Measurements from ENCODE around the gene ZDHHC19. TPM values are rescaled to one million over a fixed set of nuclear protein-coding genes. Genes with fewer than 3 reads are reported as not detected.
A peak's percentile ranks its signal among the peaks of the same experiment; 100 is the strongest.
"Not testable (repeated sequence)": the region's sequence is repeated elsewhere in the genome, so short reads cannot be mapped to it uniquely, and the experiment has no call there.

Gene ZDHHC19
- total RNA-seq, 1 donor from 2014 or later = not detected

- Histone ChIP-seq H3K9me3 (no peaks in the 10 kb centered on the region), H3K4me1 (no peaks in the 10 kb centered on the region), H3K36me3 (no peaks in the 10 kb centered on the region), H3K27ac (no peak overlapping the region), H3K4me3 (no peak overlapping the region), H3K27me3 (no peaks in the 10 kb centered on the region)
- no peak for TF ChIP-seq CTCF (IDR thresholded peaks at IDR 0.05)
- ATAC-seq (no peak), DNase-seq (no peak)
- intact Hi-C loops (cut with DNase I) = no loop called here
Observed at GRCh38 chr3:196208942-196209695, 2.1 kb downstream of the ZDHHC19 start.

- TF ChIP-seq CTCF (IDR thresholded peaks at IDR 0.05) = no peak
- intact Hi-C loops (cut with DNase I) = no loop called here
- Histone ChIP-seq H3K36me3 (no peaks in the 10 kb centered on the region), H3K27me3 (no peaks in the 10 kb centered on the region), H3K4me1 (peaks cover 2% of the 10 kb centered on the region), H3K4me3 (peak overlapping the region; percentile 45), H3K27ac (no peak overlapping the region), H3K9me3 (no peaks in the 10 kb centered on the region)
- ATAC-seq (peak; percentile 89), DNase-seq (peak; percentile 90)
Observed at GRCh38 chr3:196207833-196208607, 3.2 kb downstream of the ZDHHC19 start.

- no peak overlapping the region for H3K27ac ChIP-seq
Observed at GRCh38 chr3:196207159-196207832, 3.9 kb downstream of the ZDHHC19 start.

GRCh38 chr3:196205442-196206205 is 5.6 kb downstream of the ZDHHC19 start:
- H3K4me3 ChIP-seq; ATAC-seq; H3K27me3 ChIP-seq; H3K4me1 ChIP-seq; H3K9me3 ChIP-seq; DNase-seq; intact Hi-C loops (cut with DNase I); H3K27ac ChIP-seq; H3K36me3 ChIP-seq: not testable (repeated sequence)

More at GRCh38 chr3:196207159-196207832, 3.9 kb downstream of the ZDHHC19 start:
- no peaks in the 10 kb centered on the region for H3K36me3 ChIP-seq
- intact Hi-C loops (cut with DNase I) = no loop called here
- ATAC-seq (peak; percentile 32), DNase-seq (peak; percentile 73)
- no peaks in the 10 kb centered on the region for H3K27me3 ChIP-seq
- peaks cover 6% of the 10 kb centered on the region for H3K4me1 ChIP-seq
- no peaks in the 10 kb centered on the region for H3K9me3 ChIP-seq
- no peak overlapping the region for H3K4me3 ChIP-seq
- TF ChIP-seq CTCF (IDR thresholded peaks at IDR 0.05) = no peak

GRCh38 chr3:196203846-196204245 is 7.4 kb downstream of the ZDHHC19 start:
- no peak for DNase-seq
- intact Hi-C loops (cut with DNase I) = no loop called here
- no peak overlapping the region for H3K4me3 ChIP-seq
- no peaks in the 10 kb centered on the region for H3K9me3 ChIP-seq
- no peaks in the 10 kb centered on the region for H3K36me3 ChIP-seq
- H3K27ac ChIP-seq = no peak overlapping the region
- no peaks in the 10 kb centered on the region for H3K27me3 ChIP-seq
- peaks cover 6% of the 10 kb centered on the region for H3K4me1 ChIP-seq
- no peak for TF ChIP-seq CTCF (IDR thresholded peaks at IDR 0.05)
- peak; percentile 2 for ATAC-seq

Data from upper lobe of right lung (tissue), 1 donor.